ENCODE measurements around the gene POR.
"Not testable (repeated sequence)": the region's sequence is repeated elsewhere in the genome, so short reads cannot be mapped to it uniquely, and the experiment has no call there.

Gene POR

DNA sequence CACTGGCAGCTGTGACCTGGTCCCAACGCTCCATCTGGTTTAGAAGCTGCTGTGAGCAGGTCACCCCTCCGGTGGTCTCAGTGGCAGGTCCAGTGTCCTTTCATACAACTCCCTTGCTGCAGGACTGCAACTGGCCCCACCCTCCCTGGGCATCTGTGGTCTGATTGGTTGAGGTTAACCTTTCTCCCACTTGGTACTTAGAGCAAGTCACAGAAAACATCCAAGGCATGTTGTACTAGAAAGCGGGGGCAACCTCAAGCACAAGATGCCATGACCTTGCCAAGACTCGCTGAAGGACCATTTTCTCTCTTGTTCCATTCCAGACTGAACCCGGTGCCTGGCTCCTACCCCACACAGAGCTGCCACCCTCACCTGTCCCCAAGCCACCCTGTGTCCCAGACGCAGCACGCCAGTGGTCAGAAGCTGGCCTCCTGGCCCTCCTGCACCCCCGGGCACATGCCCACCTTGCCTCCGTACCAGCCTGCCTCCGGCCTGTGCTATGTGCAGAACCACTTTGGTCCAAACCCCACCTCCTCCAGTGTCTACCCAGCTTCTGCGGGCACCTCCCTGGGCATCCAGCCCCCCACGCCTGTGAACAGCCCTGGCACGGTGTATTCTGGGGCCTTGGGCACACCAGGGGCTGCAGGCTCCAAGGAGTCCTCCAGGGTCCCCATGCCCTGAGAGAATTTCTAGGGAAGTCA lies 27.1 kb upstream of the POR start:
- TF ChIP-seq, protein P1, sequence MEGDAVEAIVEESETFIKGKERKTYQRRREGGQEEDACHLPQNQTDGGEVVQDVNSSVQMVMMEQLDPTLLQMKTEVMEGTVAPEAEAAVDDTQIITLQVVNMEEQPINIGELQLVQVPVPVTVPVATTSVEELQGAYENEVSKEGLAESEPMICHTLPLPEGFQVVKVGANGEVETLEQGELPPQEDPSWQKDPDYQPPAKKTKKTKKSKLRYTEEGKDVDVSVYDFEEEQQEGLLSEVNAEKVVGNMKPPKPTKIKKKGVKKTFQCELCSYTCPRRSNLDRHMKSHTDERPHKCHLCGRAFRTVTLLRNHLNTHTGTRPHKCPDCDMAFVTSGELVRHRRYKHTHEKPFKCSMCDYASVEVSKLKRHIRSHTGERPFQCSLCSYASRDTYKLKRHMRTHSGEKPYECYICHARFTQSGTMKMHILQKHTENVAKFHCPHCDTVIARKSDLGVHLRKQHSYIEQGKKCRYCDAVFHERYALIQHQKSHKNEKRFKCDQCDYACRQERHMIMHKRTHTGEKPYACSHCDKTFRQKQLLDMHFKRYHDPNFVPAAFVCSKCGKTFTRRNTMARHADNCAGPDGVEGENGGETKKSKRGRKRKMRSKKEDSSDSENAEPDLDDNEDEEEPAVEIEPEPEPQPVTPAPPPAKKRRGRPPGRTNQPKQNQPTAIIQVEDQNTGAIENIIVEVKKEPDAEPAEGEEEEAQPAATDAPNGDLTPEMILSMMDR (conservative IDR thresholded peaks at IDR 0.05; ENCODE audit: control insufficient read depth, insufficient read depth, low read depth, low read length) = no peak
- H3K4me3 ChIP-seq (ENCODE audit: control insufficient read depth, low read depth, low read length) = no peak overlapping the region
- DNase-seq (ENCODE audit: low read depth) = no peak

- H3K4me3 ChIP-seq (ENCODE audit: control insufficient read depth, low read depth, low read length) = no peak overlapping the region
- TF ChIP-seq, protein P1 (conservative IDR thresholded peaks at IDR 0.05; ENCODE audit: control insufficient read depth, insufficient read depth, low read depth, low read length) = no peak
- DNase-seq (ENCODE audit: low read depth) = no peak
Measured at GRCh38 chr7:75888464-75889222, 26.3 kb upstream of the POR start.

- DNase-seq (ENCODE audit: low read depth) = no peak
- TF ChIP-seq, protein P1 (conservative IDR thresholded peaks at IDR 0.05; ENCODE audit: control insufficient read depth, insufficient read depth, low read depth, low read length) = no peak
- H3K4me3 ChIP-seq (ENCODE audit: control insufficient read depth, low read depth, low read length) = no peak overlapping the region
Measured at GRCh38 chr7:75889223-75889825, 25.6 kb upstream of the POR start.

GRCh38 chr7:75889826-75890225 lies 25.1 kb upstream of the POR start:
- H3K4me3 ChIP-seq (ENCODE audit: control insufficient read depth, low read depth, low read length) = no peak overlapping the region
- peak; percentile 67 for DNase-seq (ENCODE audit: low read depth)
- TF ChIP-seq, protein P1 (conservative IDR thresholded peaks at IDR 0.05; ENCODE audit: control insufficient read depth, insufficient read depth, low read depth, low read length) = no peak

DNA sequence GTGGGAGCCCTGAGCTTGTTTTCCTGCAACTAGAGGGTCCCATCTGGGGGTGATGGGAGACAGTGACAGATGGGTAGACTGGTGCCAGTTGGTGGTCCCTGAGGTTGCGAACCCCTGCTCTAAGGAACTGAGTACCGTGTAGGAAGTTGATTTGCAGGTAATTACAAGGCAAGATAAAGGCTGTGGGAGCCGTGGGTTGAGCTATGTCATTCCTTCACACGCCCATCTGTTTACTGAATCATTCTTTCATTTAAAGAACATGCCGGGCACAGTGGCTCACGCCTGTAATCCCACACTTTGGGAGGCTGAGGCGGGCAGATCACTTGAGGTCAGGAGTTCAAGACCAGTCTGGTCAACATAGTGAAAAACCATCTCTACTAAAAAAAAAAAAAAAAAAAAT lies 23.7 kb upstream of the POR start:
- not testable (repeated sequence) for DNase-seq (ENCODE audit: low read depth); H3K4me3 ChIP-seq (ENCODE audit: control insufficient read depth, low read depth, low read length)

GRCh38 chr7:75891815-75892411 lies 23.0 kb upstream of the POR start:
- H3K4me3 ChIP-seq (ENCODE audit: control insufficient read depth, low read depth, low read length) = no peak overlapping the region
- TF ChIP-seq, protein P1 (conservative IDR thresholded peaks at IDR 0.05; ENCODE audit: control insufficient read depth, insufficient read depth, low read depth, low read length) = no peak
- no peak for DNase-seq (ENCODE audit: low read depth)

Data from fibroblast of mammary gland (primary cell).